Left ventricle myocardium inferior (tissue), 1 donor: Measurements from ENCODE around the gene GPR31. TPM values are rescaled to one million over a fixed set of nuclear protein-coding genes. Genes with fewer than 3 reads are reported as not detected.

Experiments used
- DNase-seq: peaks from one replicate; pipeline ENCODE4 v3.0.0-alpha.2; 2020
- H3K27ac ChIP-seq: fragments of 200-600 bp; replicated peaks from 2 replicates; pipeline ENCODE4 v1.8.0; 2021
- H3K27me3 ChIP-seq: fragments of 200-600 bp; 2 replicates; pipeline ENCODE4 v1.8.0; 2021; ENCODE audit warnings: low read depth
- H3K36me3 ChIP-seq: fragments of 200-600 bp; 2 replicates; pipeline ENCODE4 v1.8.0; 2021
- H3K4me1 ChIP-seq: fragments of 200-600 bp; 2 replicates; pipeline ENCODE4 v1.8.0; 2021
- H3K4me3 ChIP-seq: fragments of 200-600 bp; 2 replicates; pipeline ENCODE4 v1.8.0; 2021; ENCODE audit warnings: mild to moderate bottlenecking, moderate library complexity
- H3K9me3 ChIP-seq: fragments of 200-600 bp; replicated peaks from 2 replicates; pipeline ENCODE4 v1.8.0; 2021
- intact Hi-C: fragments of 100-400 bp; cut with micrococcal nuclease; formaldehyde crosslinking; loops from one replicate; pipeline ENCODE4 v1.11.0; 2022
- total RNA-seq: library from RNA; stranded (reverse); fragmentation: NEBNext Ultra II Directional; extraction: Animal tissue kit (Norgen Biotek cat#: 25700); gene quantifications from one replicate; pipeline ENCODE4 v1.2.1, GENCODE V29; 2021
- TF ChIP-seq, protein P1 (sequence below): fragments of 200-600 bp; IDR thresholded peaks from 2 replicates; pipeline ENCODE4 v1.8.0; 2021; ENCODE audit warnings: antibody characterized with exemption, mild to moderate bottlenecking, borderline replicate concordance
- donor health status: DM: no; HTN: yes; CAD: no; lungs with severe emphysema.

GPR31 gene
- total RNA-seq, 1 donor from 2014 or later = not detected

DNA sequence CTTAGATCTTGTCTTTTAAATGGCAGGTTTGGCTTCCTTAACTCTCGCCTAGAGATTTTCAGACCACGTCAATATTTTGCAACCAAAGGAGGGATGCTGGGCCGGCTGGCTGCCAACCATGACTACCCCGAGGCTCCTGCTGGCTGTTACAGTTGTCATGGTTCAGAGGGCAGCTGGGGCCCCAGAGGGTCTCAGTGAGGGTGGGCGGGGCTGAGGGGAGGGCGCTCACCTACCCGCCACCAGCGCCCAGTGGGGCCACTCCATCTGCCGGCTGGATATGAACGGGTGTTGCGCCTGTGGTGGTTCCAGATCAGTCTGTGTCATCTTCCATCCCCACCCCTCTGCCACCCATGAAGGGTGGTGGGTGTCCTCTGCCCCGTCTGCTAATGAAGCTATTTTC, 12.3 kb downstream of the GPR31 start:
- no peak for DNase-seq
- Histone ChIP-seq H3K4me1 (no peaks in the 10 kb centered on the region), H3K36me3 (no peaks in the 10 kb centered on the region), H3K27ac (no peak overlapping the region), H3K9me3 (no peaks in the 10 kb centered on the region), H3K27me3 (peaks cover 93% of the 10 kb centered on the region), H3K4me3 (no peak overlapping the region)
- TF ChIP-seq, protein P1, sequence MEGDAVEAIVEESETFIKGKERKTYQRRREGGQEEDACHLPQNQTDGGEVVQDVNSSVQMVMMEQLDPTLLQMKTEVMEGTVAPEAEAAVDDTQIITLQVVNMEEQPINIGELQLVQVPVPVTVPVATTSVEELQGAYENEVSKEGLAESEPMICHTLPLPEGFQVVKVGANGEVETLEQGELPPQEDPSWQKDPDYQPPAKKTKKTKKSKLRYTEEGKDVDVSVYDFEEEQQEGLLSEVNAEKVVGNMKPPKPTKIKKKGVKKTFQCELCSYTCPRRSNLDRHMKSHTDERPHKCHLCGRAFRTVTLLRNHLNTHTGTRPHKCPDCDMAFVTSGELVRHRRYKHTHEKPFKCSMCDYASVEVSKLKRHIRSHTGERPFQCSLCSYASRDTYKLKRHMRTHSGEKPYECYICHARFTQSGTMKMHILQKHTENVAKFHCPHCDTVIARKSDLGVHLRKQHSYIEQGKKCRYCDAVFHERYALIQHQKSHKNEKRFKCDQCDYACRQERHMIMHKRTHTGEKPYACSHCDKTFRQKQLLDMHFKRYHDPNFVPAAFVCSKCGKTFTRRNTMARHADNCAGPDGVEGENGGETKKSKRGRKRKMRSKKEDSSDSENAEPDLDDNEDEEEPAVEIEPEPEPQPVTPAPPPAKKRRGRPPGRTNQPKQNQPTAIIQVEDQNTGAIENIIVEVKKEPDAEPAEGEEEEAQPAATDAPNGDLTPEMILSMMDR = no peak
- intact Hi-C loops = loop anchor here (10.0 kb wide), 1 partner anchor 361 kb away; no protein-coding TSS in a partner anchor

DNA sequence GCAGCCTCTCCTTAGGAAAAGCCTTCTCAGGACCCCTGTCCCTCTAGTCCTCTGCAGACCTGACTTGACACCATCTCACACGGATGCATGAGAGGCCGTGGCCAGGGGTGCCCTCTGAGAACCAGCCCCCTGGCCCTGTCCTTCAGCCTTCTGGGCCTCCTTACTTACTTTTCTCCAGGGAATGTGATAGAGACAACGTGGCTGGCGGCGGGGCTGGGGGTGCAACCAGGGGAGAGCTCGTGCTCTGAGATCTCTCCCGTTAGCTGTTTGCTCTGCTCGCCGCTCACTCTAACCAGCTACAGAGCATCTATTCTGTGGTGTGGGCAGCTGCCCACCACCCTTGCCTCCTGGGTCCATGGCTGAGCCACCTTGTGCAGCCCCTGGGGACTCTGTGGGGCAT, 14.7 kb downstream of the GPR31 start:
- intact Hi-C loops = loop anchor here (10.0 kb wide), 1 partner anchor 358 kb away; no protein-coding TSS in a partner anchor
- Histone ChIP-seq H3K4me1 (no peaks in the 10 kb centered on the region), H3K27me3 (peaks cover 94% of the 10 kb centered on the region), H3K27ac (no peak overlapping the region), H3K4me3 (no peak overlapping the region), H3K36me3 (no peaks in the 10 kb centered on the region), H3K9me3 (no peaks in the 10 kb centered on the region)
- no peak for DNase-seq
- TF ChIP-seq, protein P1 = no peak

DNA sequence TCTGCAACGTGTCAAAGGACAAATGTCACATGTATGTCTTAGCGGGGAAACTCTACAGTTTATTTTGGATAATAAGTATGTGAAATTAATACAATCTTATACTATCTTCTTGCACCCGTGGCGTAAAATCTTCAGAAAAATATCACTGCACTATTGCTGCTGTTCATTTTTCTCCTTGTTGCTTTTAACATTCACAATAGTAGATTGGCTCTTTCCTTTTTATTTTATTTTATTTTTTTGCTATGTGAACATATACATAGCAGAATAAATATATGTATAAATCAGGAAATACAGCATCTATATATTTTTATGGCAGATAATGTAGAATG, 15.4 kb downstream of the GPR31 start:
- Histone ChIP-seq H3K4me1 (no peaks in the 10 kb centered on the region), H3K36me3 (no peaks in the 10 kb centered on the region), H3K27ac (no peak overlapping the region), H3K9me3 (no peaks in the 10 kb centered on the region), H3K4me3 (no peak overlapping the region), H3K27me3 (peaks cover 94% of the 10 kb centered on the region)
- no peak for DNase-seq
- TF ChIP-seq, protein P1 = no peak
- intact Hi-C loops = loop anchor here (10.0 kb wide), 1 partner anchor 358 kb away; no protein-coding TSS in a partner anchor

DNA sequence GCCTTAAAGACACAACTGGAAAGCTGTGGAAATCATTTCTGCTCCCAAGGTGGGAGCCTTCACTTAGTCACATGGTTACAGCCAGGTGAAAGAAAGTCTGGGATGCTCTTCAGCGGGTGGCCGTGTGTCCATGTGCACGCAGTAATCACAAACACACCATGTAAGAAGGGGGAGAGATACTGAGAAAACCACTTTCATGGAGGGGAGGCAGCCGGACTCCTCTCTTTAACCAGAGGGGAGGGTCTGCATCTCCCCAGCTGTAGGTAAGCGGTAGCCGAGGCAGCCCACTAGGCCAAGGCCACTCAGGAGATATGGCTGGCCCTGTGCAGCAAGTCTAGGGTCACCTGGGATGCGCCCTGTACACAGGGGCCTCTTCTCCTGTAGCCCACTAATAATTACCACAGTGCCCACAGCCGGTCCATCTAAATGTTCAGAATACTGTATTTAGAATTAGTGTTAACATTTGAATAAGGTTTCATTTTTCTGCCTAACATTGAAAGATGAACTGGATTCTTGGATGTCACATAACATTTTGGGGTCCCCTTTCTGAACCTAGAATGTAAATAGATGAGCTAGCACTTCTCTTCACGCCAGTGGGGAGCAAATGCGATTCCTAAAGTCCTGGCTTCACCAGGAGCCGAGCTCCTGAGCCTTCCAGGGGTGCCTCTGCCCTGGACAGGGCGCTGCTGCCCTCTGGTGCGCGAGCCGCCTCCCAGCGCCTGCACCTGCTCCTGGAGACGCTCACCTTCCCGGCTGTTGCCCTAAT, 15.9 kb downstream of the GPR31 start:
- no peak overlapping the region for H3K27ac ChIP-seq
- H3K4me1 ChIP-seq = no peaks in the 10 kb centered on the region
- no peak overlapping the region for H3K4me3 ChIP-seq
- H3K9me3 ChIP-seq = no peaks in the 10 kb centered on the region
- H3K27me3 ChIP-seq = peaks cover 94% of the 10 kb centered on the region
- intact Hi-C loops = loop anchor here (10.0 kb wide), 1 partner anchor 357 kb away; no protein-coding TSS in a partner anchor
- H3K36me3 ChIP-seq = no peaks in the 10 kb centered on the region
- DNase-seq = peak; percentile 28
- TF ChIP-seq, protein P1 = peak; percentile 81

DNA sequence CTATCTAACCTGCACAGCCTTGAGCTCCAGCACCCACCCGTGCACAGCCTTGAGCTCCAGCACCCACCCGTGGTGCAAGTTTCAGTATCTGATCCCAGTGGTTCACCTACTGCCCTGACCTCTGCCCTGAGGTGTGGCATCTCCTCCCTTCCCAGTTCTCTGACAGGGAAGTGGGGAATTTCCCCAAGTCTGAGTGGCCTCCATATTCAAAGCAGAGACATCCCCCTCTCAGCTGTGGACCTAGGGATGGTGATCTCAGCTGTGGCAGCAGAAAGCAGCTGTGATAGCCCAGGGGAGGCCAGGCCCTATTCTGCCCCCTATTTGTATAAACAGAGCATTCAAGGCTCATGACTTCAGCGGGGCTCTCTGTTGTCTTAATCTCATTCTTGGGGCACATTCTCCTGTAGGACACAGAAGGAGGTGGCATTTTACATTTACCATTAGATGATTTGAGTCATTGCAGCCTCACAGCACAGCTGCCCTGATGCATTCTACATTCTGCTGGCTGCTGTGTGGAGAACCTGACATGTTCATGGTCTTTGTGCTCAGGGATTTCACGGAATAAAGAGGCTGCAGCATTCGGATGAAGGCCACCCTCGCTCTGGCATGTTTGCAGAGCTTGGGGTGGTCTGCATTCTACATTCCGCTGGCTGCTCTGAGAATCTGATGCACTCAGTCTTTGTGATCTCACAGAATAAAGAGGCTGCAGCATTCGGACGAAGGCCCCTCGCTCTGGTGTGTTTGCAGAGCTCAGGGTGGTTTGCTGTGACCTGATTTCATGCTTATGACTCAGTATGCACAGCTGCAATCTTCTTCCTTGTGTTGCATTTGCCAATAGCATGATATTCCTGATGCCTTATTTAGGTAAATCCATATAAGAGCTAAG, 16.9 kb downstream of the GPR31 start:
- no peak for DNase-seq
- Histone ChIP-seq H3K27ac (no peak overlapping the region), H3K9me3 (no peaks in the 10 kb centered on the region), H3K27me3 (peaks cover 94% of the 10 kb centered on the region), H3K4me3 (no peak overlapping the region), H3K4me1 (no peaks in the 10 kb centered on the region), H3K36me3 (no peaks in the 10 kb centered on the region)
- TF ChIP-seq, protein P1 = no peak
- intact Hi-C loops = loop anchor here (10.0 kb wide), 1 partner anchor 356 kb away; no protein-coding TSS in a partner anchor
